ENCODE data around the gene KIF6. TPM values are rescaled to one million over a fixed set of nuclear protein-coding genes. Genes with fewer than 3 reads are reported as not detected.

Gene KIF6
- total RNA-seq, 4 donors from 2014 or later: under 0.01 to 0.34 (median 0.19) TPM; not detected in 1

GRCh38 chr6:39302011-39302410 lies 423.2 kb downstream of the KIF6 start:
- no peak for TF ChIP-seq CTCF (IDR thresholded peaks at IDR 0.05; ENCODE audit: low read depth)

DNA sequence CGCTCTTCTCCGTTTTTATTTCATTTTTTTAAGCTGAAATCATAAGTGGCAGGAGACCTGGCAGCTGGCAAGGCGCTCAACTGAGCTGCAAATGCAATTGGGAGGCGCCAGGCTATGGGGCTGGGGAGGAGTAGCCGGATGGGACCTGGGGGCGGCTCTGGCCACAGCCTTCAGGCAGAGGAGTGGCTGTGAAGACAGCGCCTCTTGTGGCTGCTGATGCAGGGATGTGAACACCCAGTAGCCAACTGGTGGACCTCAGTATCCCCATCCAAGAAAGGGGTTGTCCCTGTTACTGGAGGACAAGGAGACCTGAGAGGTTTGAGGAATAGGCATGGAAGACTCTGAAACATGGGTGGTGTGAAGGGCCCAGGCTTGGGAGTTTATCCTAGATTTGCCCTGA lies 423.6 kb downstream of the KIF6 start:
- TF ChIP-seq CTCF (IDR thresholded peaks at IDR 0.05; ENCODE audit: low read depth): no peak

DNA sequence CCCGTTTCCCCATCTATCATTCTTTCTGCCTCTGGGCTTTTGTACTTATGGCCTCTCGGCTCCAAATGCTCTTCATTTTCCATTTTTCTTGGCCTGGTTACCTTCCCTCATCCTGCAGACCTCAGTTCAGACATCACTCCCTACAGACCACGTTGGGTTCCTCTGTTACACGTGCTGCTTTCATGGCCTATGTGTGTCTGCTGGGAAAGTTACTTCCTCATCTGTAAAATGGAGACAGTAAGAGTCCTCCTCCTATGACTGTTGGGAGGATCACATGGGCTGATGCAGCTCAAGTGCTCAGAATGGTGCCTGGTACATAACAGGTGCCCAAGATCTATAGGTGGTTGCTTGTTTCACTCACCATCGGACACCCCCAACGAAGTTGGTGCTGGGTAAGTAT lies 424.5 kb downstream of the KIF6 start:
- no peak for TF ChIP-seq CTCF (IDR thresholded peaks at IDR 0.05; ENCODE audit: low read depth)

DNA sequence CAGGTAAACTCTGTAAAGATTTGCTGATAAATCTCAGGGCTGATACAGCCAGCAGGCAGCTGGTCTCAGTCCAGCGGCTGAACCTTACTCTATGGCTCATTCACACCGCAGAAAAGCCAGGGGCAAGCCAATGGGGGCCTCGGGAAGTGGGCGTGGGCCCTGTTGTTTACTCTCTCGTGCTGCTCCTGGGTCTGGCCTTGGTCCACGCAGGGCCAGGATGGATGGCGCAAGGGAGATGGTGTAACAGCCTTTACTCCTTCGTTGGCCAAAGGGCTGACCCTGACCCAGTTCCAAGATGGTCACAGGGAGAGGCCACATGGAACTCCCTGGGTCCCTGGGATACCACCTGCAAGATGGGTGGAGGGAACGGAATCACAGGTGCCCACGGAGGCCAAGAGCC lies 427.1 kb downstream of the KIF6 start:
- TF ChIP-seq CTCF (IDR thresholded peaks at IDR 0.05; ENCODE audit: low read depth): no peak

- no peak for TF ChIP-seq CTCF (IDR thresholded peaks at IDR 0.05; ENCODE audit: low read depth)
Observed at GRCh38 chr6:39296745-39297640, 428.2 kb downstream of the KIF6 start.

DNA sequence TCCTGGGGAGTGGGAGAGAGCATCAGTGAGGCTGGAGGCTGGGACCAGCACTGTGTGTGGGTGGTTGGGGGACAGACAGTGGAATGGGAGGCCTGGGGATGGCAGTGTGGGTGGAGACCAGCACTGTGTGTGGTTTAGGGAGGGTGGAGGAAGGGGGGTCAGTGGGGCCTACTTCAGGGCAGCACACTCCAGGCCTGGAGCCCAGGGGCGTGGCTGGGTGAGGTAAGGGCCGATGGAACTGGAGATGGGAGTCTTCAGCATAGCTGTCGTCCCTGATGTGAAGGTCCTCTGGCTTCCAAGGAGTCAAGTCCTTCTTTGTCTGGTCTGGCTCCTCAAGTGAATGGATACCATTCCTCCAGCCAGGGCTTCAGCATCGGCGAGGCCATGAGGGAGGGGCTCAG lies 429.6 kb downstream of the KIF6 start:
- no peak for TF ChIP-seq CTCF (IDR thresholded peaks at IDR 0.05; ENCODE audit: low read depth)

DNA sequence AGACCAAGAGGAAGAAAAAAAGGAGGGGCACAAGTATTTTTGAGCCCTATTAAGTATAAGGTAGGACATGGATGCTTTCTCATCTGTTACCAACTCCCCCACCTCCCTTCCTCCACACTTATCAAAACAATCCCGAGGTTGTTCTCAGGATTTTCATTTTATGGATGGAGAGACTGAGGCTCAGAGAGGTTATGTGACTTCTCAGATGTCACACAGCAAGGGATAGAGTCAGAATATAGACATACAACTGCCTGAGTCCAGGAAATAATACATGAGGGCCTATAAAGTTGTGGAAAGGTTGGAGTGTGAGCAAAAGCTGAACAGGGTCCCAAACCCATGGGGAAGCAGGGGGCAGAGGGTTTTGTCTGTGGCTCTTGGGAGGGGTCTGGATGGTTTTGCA lies 430.3 kb downstream of the KIF6 start:
- TF ChIP-seq CTCF (IDR thresholded peaks at IDR 0.05; ENCODE audit: low read depth): no peak
